ENCODE results near the gene LYAR.
"Not testable (repeated sequence)": the region's sequence is repeated elsewhere in the genome, so short reads cannot be mapped to it uniquely, and the experiment has no call there.

The LYAR gene

DNA sequence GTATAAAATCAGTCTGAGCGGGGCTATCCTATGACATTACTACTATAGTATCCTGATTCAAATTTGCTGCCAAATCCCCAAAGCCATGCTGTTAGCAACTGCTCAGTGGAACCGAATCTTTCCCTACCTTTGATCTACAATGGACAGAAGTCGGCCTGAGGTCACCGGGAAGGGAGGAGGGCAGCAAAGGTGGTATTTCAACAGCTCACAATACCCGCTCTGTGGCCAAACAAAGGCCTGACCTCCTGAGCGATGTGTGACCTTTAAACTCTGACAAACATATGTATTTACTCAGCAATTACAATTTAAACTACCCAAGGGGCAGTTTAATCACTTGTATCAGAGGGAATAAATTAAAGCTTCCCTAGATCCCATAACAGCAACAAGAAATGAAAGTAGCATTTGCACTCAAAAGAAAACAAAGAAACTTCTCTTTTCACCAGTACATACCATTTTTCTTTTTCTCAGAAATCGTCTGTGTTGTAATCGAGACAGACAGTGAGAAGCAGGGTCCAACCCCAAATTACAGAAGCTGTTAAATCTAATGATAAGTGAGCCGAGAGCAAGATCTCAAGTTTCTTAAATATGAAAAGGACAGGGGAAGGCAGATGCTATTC, 30.4 kb downstream of the LYAR start:
- peak; percentile 33 for DNase-seq

DNA sequence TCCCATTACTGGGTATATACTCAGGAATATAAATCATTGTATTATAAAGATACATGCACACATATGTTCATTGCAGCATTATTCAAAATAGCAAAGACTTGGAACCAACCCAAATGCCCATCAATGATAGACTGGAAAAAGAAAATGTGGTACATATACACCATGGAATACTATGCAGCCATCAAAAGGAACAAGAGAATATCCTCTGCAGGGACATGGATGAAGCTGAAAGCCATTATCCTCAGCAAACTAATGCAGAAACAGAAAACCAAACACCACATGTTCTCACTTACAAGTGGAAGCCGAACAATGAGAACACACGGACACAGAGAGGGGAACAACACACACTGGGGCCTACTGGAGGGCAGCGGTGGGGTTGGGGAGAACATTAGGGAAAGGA, 32.2 kb downstream of the LYAR start:
- DNase-seq: not testable (repeated sequence)

GRCh38 chr4:4256799-4257198, 33.2 kb downstream of the LYAR start:
- DNase-seq: no peak

DNA sequence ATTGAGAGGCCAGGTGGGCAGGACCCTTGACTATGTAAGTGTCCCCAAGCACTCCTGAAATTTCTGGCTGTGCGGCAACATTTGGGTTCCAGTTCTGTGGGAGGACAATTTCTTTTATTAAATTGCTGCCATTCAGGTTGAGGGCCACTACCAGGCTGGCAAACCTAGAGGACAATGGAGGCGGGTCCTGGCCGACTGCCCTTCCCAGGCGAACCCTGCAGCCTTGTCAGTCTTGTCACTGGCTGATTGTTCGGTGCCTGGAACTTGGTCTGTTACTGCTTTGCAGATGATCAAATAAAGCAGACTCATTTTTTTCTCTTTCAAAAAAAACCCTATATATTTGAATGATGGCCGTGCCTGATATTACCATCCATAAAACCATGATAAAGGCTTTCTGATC, 35.3 kb downstream of the LYAR start:
- DNase-seq: peak; percentile 42

GRCh38 chr4:4254199-4254598, 35.8 kb downstream of the LYAR start:
- DNase-seq: peak; percentile 26

- no peak for DNase-seq
These were observed 40.1 kb downstream of the LYAR start for GRCh38 chr4:4249866-4250265.

DNA sequence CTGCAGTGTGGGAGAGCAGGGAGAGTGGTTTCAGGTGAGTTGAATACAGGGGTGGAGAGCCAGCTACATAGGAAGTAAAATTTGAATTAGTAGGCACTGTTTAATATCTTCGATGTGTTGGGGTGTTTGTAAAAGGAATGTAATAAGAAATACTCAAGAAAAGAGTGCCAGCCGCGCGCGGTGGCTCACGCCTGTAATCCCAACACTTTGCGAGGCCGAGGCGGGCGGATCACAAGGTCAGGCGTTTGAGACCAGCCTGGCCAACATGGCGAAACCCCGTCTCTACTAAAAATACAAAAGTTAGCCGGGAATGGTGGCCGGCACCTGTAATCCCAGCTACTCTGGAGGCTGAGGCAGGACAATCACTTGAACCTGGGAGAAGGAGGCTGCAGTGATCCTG, 40.6 kb downstream of the LYAR start:
- peak; percentile 43 for DNase-seq

GRCh38 chr4:4248885-4249203, 41.1 kb downstream of the LYAR start:
- DNase-seq: peak; percentile 56

- peak; percentile 95 for DNase-seq
These were observed 41.7 kb downstream of the LYAR start, which contains the start of gene TMEM128 for GRCh38 chr4:4248029-4248884. Gene TMEM128 (minus strand): TSS chr4:4248223. CDS start chr4:4248202, 21 bp downstream.

- no peak for DNase-seq
These were observed 42.3 kb downstream of the LYAR start for GRCh38 chr4:4247696-4248028.

DNA sequence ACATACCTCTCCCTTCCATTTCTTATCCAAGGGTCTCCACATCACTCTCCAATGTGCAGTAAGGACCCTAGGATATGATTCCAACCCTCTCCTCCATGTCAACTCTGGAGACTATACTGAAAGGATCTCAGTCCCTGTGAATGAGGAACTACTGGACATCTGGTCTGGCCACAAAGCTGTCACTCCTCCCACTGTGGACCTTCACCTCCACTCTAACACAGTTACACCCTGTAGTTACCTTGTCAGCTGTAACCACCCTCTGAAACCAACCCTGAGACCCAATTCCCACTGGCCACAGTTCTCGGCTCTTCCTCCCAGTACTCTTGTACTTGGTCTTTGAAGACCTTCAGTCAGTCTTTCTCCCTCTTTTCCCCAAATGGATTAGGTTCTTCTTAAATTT, 44.8 kb downstream of the LYAR start:
- no peak for DNase-seq

- DNase-seq: not testable (repeated sequence)
These were observed 50.4 kb downstream of the LYAR start for GRCh38 chr4:4239551-4239950.

DNA sequence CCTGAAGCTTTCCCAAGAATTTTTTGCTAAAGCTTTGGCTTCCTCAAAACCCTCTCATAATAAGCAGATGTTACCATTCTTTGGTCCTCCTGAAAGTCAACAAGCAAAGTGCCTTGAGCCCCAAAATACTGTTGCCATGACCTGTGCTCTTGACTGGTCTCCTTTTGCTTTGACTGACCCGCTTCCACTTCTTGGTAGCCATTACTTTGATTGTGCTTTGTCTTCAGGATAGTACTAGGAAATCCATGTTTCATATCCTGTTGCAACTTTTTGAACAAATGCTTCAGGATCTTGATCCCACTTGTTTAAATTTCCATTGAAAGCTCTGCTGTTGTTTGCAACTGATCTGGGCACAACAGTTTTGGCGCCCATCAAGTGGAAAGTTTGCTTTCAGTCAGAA, 56.3 kb downstream of the LYAR start:
- no peak for DNase-seq

DNA sequence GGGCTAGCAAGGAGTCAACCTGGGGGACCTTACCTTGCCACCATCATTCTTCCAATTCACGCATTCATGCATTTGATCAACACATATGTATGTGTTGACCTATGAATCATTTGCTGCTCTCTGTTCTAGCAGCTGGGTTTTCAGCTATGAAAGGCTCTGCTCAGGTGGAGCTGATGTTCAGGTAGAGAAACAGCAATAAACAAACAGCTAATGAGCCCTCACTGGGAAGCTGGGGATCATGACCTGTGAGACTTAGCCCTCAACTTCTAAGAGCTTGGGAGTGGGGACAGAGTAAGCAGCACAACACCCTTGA, 61.6 kb downstream of the LYAR start:
- no peak for DNase-seq

- no peak for DNase-seq
These were observed 62.2 kb downstream of the LYAR start for GRCh38 chr4:4227510-4228355.

- no peak for DNase-seq
These were observed 63.1 kb downstream of the LYAR start, which contains the start of gene OTOP1 for GRCh38 chr4:4226606-4227438. Gene OTOP1 (minus strand): TSS chr4:4226929. CDS start chr4:4226864, 65 bp downstream.

- DNase-seq: no peak
These were observed 63.9 kb downstream of the LYAR start for GRCh38 chr4:4225915-4226605.

Data from activated CD8-positive, alpha-beta memory T cell treated with anti-CD3 and anti-CD28 coated beads, Interleukin-2, amount 50 U/mL, for 48 hours (primary cell).